Activated naive CD4-positive, alpha-beta T cell (primary cell): Measurements from ENCODE around the gene LCLAT1.
"Not testable (repeated sequence)": the region's sequence is repeated elsewhere in the genome, so short reads cannot be mapped to it uniquely, and the experiment has no call there.

ENCODE experiments used
- DNase-seq, 4 experiments: peaks; one replicate each; lab custom pipeline; 2025; lab: John Stamatoyannopoulos, UW

Gene LCLAT1

GRCh38 chr2:30488012-30488659 is 41.1 kb downstream of the LCLAT1 start:
- no peak for DNase-seq

GRCh38 chr2:30491225-30491624 is 44.2 kb downstream of the LCLAT1 start:
- DNase-seq, result no peak

- DNase-seq, result no peak
Measured at GRCh38 chr2:30492185-30492584, 45.1 kb downstream of the LCLAT1 start.

GRCh38 chr2:30492619-30493018 is 45.6 kb downstream of the LCLAT1 start:
- DNase-seq, result no peak

- DNase-seq, result no peak
Measured at GRCh38 chr2:30493440-30493839, 46.4 kb downstream of the LCLAT1 start.

- not testable (repeated sequence) for DNase-seq
Measured at GRCh38 chr2:30495896-30496295, 48.9 kb downstream of the LCLAT1 start.

GRCh38 chr2:30499681-30500080 is 52.6 kb downstream of the LCLAT1 start:
- no peak for DNase-seq

- DNase-seq, result no peak
Measured at GRCh38 chr2:30500699-30501098, 53.7 kb downstream of the LCLAT1 start.

GRCh38 chr2:30502310-30502709 is 55.3 kb downstream of the LCLAT1 start:
- DNase-seq, result no peak

GRCh38 chr2:30503007-30503694 is 56.1 kb downstream of the LCLAT1 start:
- no peak for DNase-seq

GRCh38 chr2:30503695-30504052 is 56.6 kb downstream of the LCLAT1 start:
- DNase-seq, result no peak

GRCh38 chr2:30504731-30505130 is 57.7 kb downstream of the LCLAT1 start:
- no peak for DNase-seq

- DNase-seq, result no peak
Measured at GRCh38 chr2:30505500-30506180, 58.6 kb downstream of the LCLAT1 start.

- DNase-seq, result not testable (repeated sequence)
Measured at GRCh38 chr2:30507460-30507859, 60.4 kb downstream of the LCLAT1 start.

GRCh38 chr2:30509716-30510115 is 62.7 kb downstream of the LCLAT1 start:
- no peak for DNase-seq

GRCh38 chr2:30510409-30510808 is 63.4 kb downstream of the LCLAT1 start:
- DNase-seq, result no peak

- no peak for DNase-seq
Measured at GRCh38 chr2:30511122-30512083, 64.4 kb downstream of the LCLAT1 start.

- no peak for DNase-seq
Measured at GRCh38 chr2:30512243-30512886, 65.3 kb downstream of the LCLAT1 start.

- DNase-seq, result not testable (repeated sequence)
Measured at GRCh38 chr2:30513649-30514048, 66.6 kb downstream of the LCLAT1 start.

GRCh38 chr2:30514134-30514847 is 67.2 kb downstream of the LCLAT1 start:
- DNase-seq, result no peak
